ENCODE data around the gene ATAD3B.
"Not testable (repeated sequence)": the region's sequence is repeated elsewhere in the genome, so short reads cannot be mapped to it uniquely, and the experiment has no call there.

The ATAD3B gene

GRCh38 chr1:1459711-1460110 is 11.9 kb upstream of the ATAD3B start:
- H3K4me1 ChIP-seq (ENCODE audit: insufficient read depth, low read length, severe bottlenecking): peaks cover 16% of the 10 kb centered on the region
- not testable (repeated sequence) for H3K4me3 ChIP-seq (ENCODE audit: low read depth, low read length, poor library complexity, severe bottlenecking); H3K79me2 ChIP-seq (ENCODE audit: insufficient read depth, low read length); H3K27ac ChIP-seq (ENCODE audit: low read depth, low read length, poor library complexity, severe bottlenecking); H3K9me3 ChIP-seq (ENCODE audit: low read length); H3K27me3 ChIP-seq (ENCODE audit: insufficient read depth, low read length); H3K9ac ChIP-seq (ENCODE audit: low read length); H3K9me2 ChIP-seq (ENCODE audit: low read depth, low read length); H4K20me1 ChIP-seq (ENCODE audit: insufficient read depth, low read length); H3F3A ChIP-seq (ENCODE audit: insufficient read depth, low read length); H3K36me3 ChIP-seq (ENCODE audit: insufficient read depth, low read length); H3K4me2 ChIP-seq (ENCODE audit: low read length); H2AFZ ChIP-seq (ENCODE audit: low read length)

- Histone ChIP-seq H3F3A (ENCODE audit: insufficient read depth, low read length) (no peaks in the 10 kb centered on the region), H3K9me3 (ENCODE audit: low read length) (no peaks in the 10 kb centered on the region), H3K9ac (ENCODE audit: low read length) (no peak overlapping the region), H3K27me3 (ENCODE audit: insufficient read depth, low read length) (no peaks in the 10 kb centered on the region), H3K79me2 (ENCODE audit: insufficient read depth, low read length) (no peaks in the 10 kb centered on the region), H2AFZ (ENCODE audit: low read length) (no peak overlapping the region), H3K4me1 (ENCODE audit: insufficient read depth, low read length, severe bottlenecking) (peaks cover 16% of the 10 kb centered on the region), H3K36me3 (ENCODE audit: insufficient read depth, low read length) (no peaks in the 10 kb centered on the region; the same call in 1 of the 2 replicates), H3K27ac (ENCODE audit: low read depth, low read length, poor library complexity, severe bottlenecking) (no peak overlapping the region), H3K9me2 (ENCODE audit: low read depth, low read length) (no peaks in the 10 kb centered on the region), H3K4me3 (ENCODE audit: low read depth, low read length, poor library complexity, severe bottlenecking) (no peak overlapping the region), H3K4me2 (ENCODE audit: low read length) (no peak overlapping the region), H4K20me1 (ENCODE audit: insufficient read depth, low read length) (no peaks in the 10 kb centered on the region)
- TF ChIP-seq EZH2 (IDR thresholded peaks at IDR 0.05; ENCODE audit: borderline replicate concordance, low read length) (no peak), CTCF (IDR thresholded peaks at IDR 0.05; ENCODE audit: low read length) (no peak)
Measured at GRCh38 chr1:1460540-1461130, 10.9 kb upstream of the ATAD3B start.

- H3F3A ChIP-seq (ENCODE audit: insufficient read depth, low read length): no peaks in the 10 kb centered on the region
- no peaks in the 10 kb centered on the region for H3K27me3 ChIP-seq (ENCODE audit: insufficient read depth, low read length)
- peak overlapping the region; percentile 69 for H3K27ac ChIP-seq (ENCODE audit: low read depth, low read length, poor library complexity, severe bottlenecking)
- H4K20me1 ChIP-seq (ENCODE audit: insufficient read depth, low read length): no peaks in the 10 kb centered on the region
- TF ChIP-seq EZH2 (IDR thresholded peaks at IDR 0.05; ENCODE audit: borderline replicate concordance, low read length): no peak
- TF ChIP-seq CTCF (IDR thresholded peaks at IDR 0.05; ENCODE audit: low read length): no peak
- H3K79me2 ChIP-seq (ENCODE audit: insufficient read depth, low read length): no peaks in the 10 kb centered on the region
- peak overlapping the region; percentile 60 for H3K4me2 ChIP-seq (ENCODE audit: low read length)
- H3K4me1 ChIP-seq (ENCODE audit: insufficient read depth, low read length, severe bottlenecking): peaks cover 16% of the 10 kb centered on the region
- H3K9me2 ChIP-seq (ENCODE audit: low read depth, low read length): no peaks in the 10 kb centered on the region
- H3K36me3 ChIP-seq (ENCODE audit: insufficient read depth, low read length): no peaks in the 10 kb centered on the region; the same call in 1 of the 2 replicates
- no peak overlapping the region for H2AFZ ChIP-seq (ENCODE audit: low read length)
- peak overlapping the region; percentile 53; the same call in 1 of the 2 replicates for H3K9ac ChIP-seq (ENCODE audit: low read length)
- no peaks in the 10 kb centered on the region for H3K9me3 ChIP-seq (ENCODE audit: low read length)
- H3K4me3 ChIP-seq (ENCODE audit: low read depth, low read length, poor library complexity, severe bottlenecking): peak overlapping the region; percentile 49
Measured at GRCh38 chr1:1461721-1462317, 9.7 kb upstream of the ATAD3B start.

Data from OCI-LY1 (cell line).